ENCODE data around the gene ATP5PB.

The ATP5PB gene

DNA sequence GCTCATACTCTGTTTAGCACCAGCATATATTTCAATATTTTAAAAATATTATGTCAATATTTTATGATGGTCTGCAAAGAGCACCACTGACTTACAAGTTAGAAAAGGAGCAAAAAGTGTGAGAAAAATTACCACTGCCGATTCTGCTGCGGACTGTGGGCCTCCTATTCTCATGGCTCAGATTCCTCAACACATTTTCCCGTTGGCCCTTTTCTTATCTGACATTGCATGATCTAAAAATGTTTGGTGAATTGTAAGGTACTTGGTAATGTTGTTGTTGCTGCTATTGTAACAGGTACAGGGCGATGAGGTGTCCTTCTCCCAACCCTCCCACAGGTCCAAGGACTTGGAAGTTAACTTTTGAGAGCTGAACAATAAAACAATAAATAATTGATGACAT lies 25.3 kb downstream of the ATP5PB start:
- DNase-seq, result no peak

DNA sequence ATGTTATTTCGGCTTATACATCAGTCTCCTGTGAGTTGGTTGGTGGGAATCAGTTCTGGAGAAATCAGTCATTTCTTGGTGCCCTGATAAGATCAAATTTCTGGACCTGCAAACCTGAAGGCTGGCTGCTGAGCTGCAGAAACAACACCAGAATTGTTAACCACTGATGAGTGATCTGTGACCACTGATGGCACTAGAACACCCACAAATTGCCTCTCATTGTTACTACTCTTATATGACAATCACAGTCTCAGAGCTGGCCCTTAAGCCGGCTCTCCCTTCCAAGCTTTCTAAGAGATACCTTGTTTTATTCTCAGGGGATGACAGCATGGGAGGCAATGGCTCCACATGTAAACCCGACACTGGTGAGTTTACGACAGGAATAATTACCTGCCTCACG lies 26.4 kb downstream of the ATP5PB start:
- no peak for DNase-seq

DNA sequence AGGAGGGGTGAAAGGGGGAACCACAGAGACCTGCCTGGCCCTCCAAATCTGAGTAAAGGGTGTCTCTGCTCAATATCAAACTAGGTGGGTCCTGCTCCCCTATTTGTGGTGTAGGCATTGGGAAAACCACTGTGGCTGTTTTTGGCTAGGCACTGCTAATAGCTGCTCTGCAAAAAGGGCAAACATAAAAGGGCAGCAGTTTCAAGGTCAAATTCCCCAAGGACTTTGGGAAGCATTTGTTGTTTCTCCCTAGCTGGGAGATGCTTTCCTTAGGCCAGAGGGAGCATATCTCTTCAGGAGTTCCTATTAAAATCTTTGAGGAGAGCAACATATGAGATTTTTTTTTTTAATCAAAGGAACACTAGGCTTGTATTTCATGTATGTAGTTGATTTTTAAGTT lies 26.9 kb downstream of the ATP5PB start:
- no peak for DNase-seq

DNA sequence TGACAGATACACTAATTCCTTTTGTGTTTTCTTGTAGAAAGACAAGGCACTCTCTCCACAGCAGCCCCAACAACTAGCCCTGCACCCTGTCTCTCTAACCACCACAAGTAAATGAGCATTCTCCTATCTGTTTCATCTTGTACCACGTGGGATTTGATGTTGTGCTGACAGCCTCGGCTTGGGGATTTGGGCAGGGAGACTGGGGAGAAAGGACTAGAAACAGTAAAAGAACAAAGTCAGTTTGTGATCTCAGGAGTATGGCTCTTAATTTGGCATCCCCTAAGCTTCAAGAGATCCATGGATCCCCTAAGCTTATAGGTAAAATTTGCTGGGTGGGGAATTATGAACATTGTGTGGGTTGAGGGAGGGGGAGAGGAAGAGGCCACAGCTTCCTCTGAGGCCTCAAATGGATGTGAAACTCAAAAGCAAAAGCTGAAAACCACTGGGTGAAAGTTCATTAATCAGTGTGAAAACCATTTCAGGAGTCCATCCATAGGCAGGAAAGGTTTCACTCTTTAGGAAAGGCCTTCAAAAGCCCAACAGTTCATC lies 27.6 kb downstream of the ATP5PB start:
- no peak for DNase-seq

DNA sequence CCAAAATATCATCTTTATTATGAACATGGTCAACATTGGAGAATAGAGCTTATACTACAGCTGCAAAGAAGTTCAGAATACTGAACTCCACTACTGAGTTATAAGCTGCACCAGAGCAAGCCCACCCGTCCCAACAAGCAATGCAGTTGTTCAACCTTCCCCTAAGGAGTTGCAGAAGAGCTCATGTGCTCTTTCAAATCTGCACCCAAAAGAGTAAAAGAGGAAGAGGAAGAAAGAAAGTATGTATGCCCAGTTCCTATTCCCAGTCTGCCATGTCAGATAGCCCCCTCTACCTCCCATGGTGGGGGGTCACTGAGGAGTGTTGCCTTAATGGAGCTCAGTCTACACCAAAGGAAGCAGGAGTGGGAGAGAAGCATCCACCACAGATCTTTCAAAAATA lies 31.4 kb downstream of the ATP5PB start:
- DNase-seq, result no peak

DNA sequence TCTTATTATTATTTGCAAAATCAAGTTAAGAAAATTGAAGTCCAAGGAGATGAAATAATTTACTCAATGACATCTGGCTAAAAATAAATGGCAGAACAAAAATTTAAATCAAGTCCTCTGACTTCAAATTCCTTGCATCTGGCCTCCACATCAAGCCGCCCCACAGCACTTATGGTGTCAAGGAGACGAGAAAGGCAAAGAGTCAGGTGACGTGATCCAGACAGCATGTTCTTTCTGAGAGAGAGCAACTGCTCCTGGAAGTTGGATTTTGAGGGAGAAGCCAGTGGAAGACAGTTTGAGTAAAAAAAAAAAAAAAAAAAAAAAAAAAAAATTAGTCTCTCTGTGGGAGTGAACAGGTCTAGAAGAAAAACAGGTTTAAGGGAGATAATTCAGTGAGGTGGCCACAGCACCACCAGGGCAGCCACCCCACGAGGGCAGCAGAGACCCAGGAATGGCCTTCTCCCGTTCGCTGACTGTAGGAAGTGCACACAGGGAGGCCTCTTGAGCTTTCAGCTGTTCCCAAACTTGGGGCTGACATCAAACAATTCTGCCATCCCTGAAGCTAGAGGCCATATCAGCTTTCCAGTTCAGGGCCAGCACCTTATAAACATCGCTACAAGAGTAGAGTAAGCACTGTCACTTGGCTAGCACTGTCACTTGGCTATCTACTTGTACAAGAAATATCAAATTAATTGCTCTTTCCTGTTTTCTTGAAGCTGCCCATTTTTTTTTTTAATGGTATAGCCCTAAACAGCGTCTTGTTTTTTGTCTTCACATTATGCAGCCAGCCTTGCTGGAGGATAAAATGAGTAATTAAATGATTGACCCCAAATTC lies 32.3 kb downstream of the ATP5PB start:
- peak; percentile 41 for DNase-seq

DNA sequence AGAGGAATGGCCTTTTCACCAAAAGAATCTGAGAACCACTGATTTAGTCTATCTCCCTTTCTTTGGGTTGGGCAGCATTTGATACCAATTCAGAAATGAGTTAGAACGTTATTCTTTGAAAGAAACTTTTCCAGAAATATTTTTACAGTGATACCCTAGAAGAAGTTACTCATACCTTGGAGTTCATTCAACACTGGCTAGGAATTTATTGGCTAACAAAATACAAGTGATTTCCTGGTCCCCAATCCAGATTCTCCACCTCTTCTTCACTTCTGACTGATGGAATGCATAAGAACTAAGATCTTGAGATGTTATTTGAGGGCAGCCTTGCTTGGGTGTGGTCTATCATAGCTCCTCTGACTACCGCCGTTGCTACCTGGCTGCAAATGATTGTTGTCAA lies 33.9 kb downstream of the ATP5PB start:
- no peak for DNase-seq

DNA sequence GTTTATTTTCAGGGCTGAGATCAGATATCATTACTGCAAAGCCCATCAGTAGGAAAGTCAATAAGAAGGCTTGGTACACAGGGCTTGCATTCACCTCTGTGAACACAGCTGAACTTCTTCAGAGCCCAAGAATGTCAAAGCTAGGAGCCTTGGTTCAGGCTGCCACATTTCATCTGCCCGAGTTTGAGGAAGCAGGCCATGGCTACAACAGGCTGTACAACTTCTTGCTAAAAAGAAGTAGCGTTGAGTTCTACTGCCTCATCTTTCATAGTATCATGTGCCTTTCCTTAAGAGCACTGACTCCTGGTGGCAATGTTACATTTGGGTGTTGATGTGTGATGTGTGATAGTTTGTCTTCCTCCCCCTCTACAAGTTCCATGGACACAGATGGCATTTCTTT lies 34.6 kb downstream of the ATP5PB start:
- DNase-seq, result no peak

DNA sequence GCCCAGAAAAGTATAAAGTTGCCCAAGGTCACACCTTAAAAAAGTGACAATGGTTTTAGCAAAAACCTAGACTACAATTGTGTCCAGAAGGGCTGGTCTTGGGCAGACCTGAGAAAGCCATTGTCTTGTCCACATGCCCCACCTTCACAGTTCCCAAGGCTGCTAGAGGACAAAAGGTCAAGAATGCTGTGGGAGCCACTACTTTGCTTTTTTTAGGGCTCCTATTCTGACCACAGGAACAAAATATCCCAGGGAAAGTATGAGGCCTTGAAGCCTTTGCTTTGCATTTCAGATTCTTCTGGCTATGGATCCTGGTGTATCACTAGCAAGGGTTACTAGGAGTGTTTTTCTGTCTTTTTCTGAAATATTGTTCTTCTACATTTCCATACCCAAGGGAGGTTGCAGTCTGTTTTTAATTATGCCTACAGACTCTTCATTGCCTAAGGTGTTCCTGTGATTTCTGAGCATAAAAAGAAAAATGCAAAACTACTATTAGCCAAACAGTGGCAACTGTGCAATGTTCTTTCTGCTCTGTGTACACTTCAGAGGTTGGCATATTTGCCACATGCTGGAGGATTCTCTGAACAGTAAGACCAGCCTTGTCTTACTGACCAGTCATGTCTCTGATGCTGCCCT lies 35.2 kb downstream of the ATP5PB start:
- no peak for DNase-seq

DNA sequence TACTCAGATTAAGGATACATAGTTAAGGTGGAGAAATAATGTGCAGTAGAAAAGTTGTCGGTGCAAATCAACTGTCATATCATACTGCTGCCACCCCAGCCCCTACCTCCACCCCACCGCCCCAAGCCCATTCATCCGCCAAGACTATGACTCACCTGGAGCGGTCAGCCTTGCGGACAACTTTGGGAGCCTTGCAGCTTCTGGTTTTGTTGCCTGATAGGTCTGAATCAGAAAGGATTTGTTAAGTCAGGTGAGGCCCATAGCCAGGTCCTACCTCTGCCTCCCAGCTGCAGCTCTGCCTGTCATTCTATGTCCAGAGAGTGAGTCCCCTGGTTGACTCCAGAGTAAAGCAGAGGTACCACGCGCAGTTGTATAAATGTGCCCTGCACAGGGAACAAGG lies 37.2 kb downstream of the ATP5PB start:
- no peak for DNase-seq

DNA sequence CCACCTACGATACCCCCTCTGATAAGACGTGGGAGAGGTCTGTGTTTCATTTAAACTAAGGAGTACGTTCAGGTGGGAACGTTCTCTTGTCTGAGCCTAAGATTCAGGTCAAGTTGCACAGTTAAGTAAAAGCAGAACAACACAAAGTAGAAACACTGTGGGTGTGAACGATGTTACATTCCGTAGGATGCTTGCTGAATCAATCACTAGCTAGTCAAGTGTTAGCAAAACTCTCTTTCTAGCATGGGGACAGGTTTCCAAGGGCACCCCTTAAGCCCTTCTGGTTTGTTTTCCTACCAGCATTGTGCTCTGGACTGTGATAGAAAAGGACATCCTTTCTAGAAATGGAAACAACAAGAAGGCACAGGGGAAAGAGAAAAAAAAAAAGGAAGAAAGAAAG lies 37.9 kb downstream of the ATP5PB start:
- no peak for DNase-seq

DNA sequence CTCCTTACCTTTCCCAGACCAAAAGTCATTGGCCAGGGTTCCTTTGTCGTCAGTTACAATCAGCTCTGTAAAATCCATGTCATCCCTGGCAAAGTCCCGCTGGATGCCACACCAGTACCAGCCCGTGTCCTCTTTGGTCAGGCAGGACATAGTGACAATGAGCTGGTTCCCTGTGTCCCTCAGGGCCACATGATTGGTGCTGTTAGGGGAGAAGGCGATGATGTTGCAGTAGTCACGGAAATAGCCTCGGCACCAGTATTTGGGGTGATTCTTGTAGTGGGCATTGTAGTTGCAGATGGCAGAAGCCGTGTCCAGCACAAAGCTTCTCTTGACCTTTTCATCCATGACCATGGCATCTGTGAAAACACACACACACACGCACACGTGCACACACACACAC lies 39.4 kb downstream of the ATP5PB start:
- no peak for DNase-seq

DNA sequence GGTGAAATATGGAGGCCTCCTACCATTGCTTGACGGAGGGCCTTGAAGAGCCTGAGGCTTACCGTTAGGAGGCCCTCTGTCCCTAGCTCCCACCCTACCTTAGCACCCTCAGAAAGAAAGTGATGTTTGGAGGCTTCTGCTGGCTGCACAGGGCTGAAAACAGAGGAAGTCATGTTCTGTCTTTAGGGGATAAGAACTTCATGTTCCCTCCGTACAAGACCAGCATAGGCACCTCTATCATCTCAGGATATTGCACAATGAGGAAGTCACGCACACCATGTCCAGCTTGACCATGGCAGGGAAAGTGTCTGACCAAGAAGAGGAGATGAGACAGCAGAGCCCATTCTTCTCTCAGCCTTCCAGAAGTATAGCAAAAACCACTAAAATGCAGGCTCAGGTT lies 40.3 kb downstream of the ATP5PB start:
- no peak for DNase-seq

DNA sequence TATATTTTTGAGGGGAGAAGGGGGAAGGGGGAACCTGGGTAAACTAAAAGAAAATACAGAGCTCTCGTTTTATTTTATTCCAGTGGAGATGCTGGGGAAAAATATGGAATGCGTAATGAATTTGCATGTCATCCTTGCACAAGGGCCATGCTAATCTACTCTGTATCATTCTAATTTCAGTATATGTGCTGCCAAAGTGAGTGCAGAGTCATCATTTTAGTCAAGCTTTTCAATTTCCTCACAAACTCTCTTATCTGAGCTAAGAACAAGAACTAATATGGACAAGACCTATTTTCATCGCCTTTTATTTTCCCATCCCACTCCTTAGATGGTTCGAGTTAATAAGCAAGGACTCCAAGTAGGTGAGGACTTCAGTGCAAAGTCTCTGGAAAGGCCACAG lies 41.0 kb downstream of the ATP5PB start:
- no peak for DNase-seq

DNA sequence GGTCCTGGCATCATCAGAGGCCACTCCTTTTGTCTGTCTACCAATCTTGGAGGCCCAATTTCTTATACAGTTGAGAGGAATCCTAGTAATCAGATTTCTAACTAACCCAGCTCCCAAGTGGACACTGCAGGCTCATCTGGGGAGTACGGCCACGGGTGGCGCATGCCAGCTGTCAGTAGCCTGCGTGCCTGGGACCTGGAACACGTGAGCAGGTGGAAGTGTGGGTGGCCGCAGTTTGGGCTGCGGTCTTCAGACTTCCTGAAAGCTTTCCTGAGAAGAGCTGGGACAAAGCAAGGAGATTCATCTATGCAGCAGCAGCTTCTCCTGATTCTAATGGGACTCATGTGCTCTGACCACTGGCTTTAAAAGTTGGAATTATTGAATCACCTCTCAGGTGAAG lies 41.8 kb downstream of the ATP5PB start:
- DNase-seq, result no peak

DNA sequence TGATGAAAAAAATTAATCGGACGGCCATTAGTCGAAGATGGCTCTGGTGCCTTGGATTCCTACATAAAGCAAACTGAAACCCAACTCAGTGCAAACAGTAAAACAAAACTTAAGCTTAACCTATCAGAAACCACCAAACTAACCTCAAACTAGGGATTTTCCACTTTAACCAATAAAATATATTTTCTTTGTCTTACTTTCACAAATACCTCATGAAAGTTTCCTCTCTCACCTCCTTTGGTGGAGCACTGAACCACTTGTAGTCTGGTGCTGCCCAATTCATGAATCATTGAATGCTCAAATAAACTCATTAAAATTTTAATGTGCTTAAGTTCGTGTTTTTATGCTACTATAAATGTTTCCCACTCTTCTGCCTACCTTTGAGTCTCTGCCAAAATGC lies 47.1 kb downstream of the ATP5PB start:
- no peak for DNase-seq

DNA sequence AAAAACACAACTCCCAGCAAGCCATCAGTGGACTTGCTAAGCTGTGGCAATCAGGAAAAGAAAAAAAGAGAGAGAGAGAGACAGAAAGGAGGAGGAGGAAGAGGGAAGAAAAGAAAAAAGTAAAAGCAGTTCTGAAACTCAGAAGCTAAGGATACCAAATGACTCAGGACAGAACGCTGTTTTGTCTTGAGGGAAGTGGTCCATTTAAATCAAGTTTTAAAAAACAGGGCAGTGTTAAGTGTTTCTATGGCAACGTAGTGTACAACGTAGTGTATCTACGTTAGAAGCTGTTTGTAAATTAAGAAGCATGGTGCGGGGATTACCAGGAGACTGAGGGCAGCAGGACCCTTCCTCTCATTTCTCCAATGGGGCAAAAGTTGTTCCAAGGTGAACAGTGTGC lies 48.3 kb downstream of the ATP5PB start:
- DNase-seq, result no peak

DNA sequence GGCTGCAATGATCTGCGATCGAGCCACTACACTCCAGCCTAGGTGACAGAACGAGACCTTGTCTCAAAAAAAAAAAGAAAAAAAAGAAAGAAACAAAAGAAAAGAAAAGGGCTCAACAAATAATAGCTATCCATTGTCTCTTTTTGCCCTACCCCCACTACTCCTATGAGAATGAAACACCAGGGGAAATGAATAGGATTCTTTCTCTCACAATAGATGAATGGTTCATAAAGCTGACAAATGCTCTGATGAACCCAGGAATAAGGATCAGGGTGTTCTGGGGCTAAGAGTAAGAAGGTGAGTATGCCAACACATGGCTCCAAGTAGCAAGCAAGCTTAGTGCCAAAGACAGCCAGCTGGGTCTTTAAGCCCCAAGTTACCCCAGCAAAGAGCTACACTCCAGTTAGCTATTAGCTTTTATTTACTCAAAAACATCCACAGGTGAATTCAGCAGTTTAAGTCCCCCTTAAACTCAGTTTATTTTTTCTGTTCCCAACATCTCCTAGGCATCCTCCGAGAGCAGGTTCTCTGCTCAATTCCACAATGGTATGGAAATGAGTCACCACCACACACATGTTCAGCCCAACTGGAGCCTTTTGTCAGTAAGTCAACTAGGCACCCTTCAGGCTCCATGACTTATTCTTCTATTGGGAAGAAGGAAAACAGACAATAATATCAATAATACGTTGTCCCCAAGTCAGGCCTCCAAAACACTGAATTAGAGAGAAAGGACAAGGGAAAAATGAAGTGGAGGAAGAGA lies 49.9 kb downstream of the ATP5PB start:
- DNase-seq, result no peak

DNA sequence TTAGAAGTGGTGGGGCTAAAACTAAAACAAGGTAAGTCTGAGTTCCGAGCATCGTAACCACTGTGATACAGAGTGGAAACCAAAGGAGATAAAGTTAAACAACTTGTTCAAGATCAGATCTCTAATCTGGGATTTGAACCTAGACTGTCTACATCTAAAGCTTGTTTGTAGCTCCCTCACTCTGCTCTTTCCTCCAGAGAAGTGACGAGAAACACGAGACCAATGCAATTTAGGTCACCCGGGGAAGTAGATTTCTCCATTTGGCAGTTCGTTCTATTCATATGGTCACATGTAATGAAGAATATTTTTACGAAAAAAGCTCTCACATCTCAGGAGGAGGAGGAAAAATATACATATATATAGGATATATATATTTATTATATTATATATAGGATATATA lies 52.4 kb downstream of the ATP5PB start:
- no peak for DNase-seq

DNA sequence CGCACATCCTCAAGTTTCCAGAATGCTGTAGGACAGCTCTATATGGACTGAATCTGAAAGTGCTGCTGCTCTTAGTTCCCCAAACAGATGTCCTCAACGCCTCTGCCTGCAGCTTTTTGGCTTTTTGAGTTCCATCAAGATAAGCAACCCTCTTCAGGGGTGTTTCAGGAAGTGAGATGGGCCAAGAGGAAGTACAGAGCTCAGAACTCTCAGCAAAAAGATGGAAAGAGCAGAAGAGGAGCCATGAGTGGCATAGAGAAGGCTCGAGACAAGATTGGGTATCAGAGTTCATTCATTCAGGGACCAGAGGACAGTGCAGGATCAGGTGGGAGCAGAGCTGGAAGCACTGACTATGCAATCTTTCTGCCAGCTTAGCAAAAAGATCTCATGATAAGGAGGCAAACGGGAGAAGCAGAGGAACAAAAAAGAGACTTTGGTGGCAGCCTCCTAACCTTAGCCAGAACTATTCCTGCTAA lies 54.4 kb downstream of the ATP5PB start, which contains the start of the genes ADORA3 and TMIGD3:
TSS of gene ADORA3 (minus strand) at position 49 of the 476 bp plus-strand sequence. CDS start 279 bp downstream, outside the sequence.
TSS of gene TMIGD3 (minus strand) at position 49 of the 476 bp plus-strand sequence. CDS start 279 bp downstream, outside the sequence.
- no peak for DNase-seq

DNA sequence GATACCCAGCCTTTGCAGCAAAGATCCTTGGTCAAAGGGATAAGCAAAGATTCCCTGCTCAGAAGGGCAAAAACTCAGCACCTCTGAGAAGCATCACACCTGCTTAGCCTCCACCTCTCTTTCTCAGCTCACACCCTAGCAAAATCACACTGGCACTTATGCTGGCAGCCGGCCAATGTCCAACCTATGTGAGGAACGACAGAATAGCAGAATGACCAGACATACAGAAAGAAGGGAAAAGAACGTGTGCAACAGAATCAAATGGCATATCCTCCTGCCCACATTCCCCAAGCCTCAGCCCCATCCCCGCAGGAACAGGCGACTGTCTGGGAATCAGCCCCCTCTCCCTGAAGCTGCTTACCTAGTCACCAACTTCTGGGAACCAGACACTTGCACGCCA lies 54.8 kb downstream of the ATP5PB start:
- no peak for DNase-seq

DNA sequence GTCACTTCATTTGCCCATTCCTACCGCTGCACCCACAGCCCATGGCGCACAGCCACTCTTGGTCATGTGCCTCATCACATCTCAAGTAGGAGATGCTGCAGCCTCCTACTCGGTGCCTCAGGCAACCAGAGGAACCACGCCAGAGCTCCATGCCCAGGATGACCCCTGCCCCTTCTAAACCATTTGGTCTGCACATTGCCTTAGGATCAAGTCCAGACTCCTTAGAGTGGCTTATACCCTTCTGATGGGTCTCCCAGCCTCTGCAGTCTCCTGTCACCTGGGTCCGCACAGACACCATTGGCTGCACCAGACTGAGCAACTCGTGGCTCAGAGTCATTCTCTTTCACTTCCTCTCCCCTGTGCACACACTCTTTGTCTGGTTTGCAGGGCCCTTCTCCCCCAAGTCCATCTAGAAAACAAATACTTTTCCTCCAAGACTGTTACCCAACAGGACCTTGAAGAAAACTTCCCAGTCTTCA lies 56.4 kb downstream of the ATP5PB start:
- DNase-seq, result no peak

DNA sequence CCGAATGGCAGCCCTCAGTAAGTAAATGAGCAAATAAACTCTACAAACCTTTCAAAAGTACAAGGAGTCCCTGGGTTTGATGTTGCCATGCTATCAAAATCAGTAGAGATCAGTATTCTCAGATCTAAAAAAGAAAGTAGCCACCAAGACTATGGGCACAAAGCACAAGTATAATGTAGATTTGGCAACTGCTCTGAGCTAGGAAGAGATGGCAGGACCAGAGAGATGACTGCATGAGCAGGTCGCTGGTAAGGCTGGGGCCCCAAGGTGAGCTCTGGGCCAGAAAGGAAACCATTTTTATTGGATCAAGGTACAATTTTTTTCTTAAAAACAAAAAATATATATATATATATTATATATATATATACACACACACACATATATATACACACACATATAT lies 57.3 kb downstream of the ATP5PB start:
- DNase-seq, result no peak

Data from right kidney (tissue), 1 donor.